Measurements from ENCODE around the gene STIM2.

DNA sequence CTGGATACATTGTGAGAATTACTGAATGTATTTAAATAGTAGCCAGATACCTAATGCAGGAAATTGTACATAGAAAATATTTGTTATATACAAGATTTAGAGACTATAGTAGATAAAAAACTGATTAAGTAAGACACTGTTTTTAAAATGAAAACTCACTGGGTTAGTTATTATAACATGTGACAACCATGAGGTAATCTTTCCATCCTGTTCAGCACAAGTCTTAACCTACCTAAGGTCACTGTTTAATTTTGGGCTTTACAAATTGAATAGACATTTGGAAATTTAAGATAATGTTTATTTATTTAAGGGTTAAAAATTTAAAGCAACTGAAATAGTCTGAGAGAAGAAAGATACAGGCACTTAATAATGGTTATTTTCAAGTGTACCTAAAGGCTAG lies 102.1 kb downstream of the STIM2 start:
- TF ChIP-seq EZH2 (IDR thresholded peaks at IDR 0.05; ENCODE audit: borderline replicate concordance, low read length), result no peak
- TF ChIP-seq CTCF (IDR thresholded peaks at IDR 0.05; ENCODE audit: low read length), result no peak

All from OCI-LY1 (cell line).